ENCODE data around the gene NLRP3. TPM values are rescaled to one million over a fixed set of nuclear protein-coding genes. Genes with fewer than 3 reads are reported as not detected.

The NLRP3 gene
- total RNA-seq, 4 donors from 2014 or later: 0.29 to 0.56 (median 0.47) TPM

GRCh38 chr1:247386217-247386616, 29.8 kb upstream of the NLRP3 start:
- intact Hi-C loops (cut with DNase I; ENCODE audit: low total_unique reads) (no loop called here), in situ Hi-C loops (cut with MboI; ENCODE audit: low sequenced_read_pairs in 4 of 4) (no loop called here)
- no peak overlapping the region for H3K27ac ChIP-seq
- DNase-seq (no peak), ATAC-seq (no peak)
- no peaks in the 10 kb centered on the region for H3K4me1 ChIP-seq
- no peaks in the 10 kb centered on the region for H3K9me3 ChIP-seq
- no peak overlapping the region for H3K4me3 ChIP-seq
- H3K27me3 ChIP-seq: no peaks in the 10 kb centered on the region
- no peaks in the 10 kb centered on the region for H3K36me3 ChIP-seq
- no peak for TF ChIP-seq POLR2A (IDR thresholded peaks at IDR 0.05)
- no peak for TF ChIP-seq CTCF (IDR thresholded peaks at IDR 0.05 in 4 of 5, conservative IDR thresholded peaks at IDR 0.05 in 1 of 5)

DNA sequence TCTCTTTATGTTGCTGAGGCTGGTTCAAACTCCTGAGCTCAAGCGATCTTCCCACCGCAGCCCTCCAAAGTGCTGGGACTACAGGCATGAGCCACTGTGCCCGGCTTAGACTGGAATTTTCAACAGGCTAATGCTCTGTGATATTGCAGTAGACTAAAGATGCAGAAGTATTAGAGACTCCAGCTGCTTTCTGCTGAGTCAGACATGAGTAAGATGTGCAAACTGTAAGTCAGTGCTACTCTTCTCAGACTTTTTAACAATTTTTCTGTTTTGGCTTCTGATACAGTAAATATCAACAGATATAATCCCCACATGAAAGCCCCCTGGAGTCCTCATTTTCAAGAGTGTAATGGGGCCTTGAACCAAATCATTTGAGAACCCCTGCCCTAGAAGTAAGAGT, 29.3 kb upstream of the NLRP3 start:
- Histone ChIP-seq H3K27ac (no peak overlapping the region), H3K9me3 (no peaks in the 10 kb centered on the region), H3K4me1 (no peaks in the 10 kb centered on the region), H3K4me3 (no peak overlapping the region), H3K36me3 (no peaks in the 10 kb centered on the region), H3K27me3 (no peaks in the 10 kb centered on the region)
- in situ Hi-C loops (cut with MboI; ENCODE audit: low sequenced_read_pairs in 4 of 4) (no loop called here), intact Hi-C loops (cut with DNase I; ENCODE audit: low total_unique reads) (no loop called here)
- no peak for TF ChIP-seq CTCF (IDR thresholded peaks at IDR 0.05 in 4 of 5, conservative IDR thresholded peaks at IDR 0.05 in 1 of 5)
- TF ChIP-seq POLR2A (IDR thresholded peaks at IDR 0.05): no peak
- ATAC-seq: no peak
- DNase-seq: no peak

GRCh38 chr1:247387096-247387495, 28.9 kb upstream of the NLRP3 start:
- Histone ChIP-seq H3K36me3 (no peaks in the 10 kb centered on the region), H3K4me1 (no peaks in the 10 kb centered on the region), H3K27me3 (no peaks in the 10 kb centered on the region), H3K4me3 (no peak overlapping the region), H3K9me3 (no peaks in the 10 kb centered on the region), H3K27ac (no peak overlapping the region)
- no peak for ATAC-seq
- in situ Hi-C loops (cut with MboI; ENCODE audit: low sequenced_read_pairs in 4 of 4): no loop called here
- no peak for TF ChIP-seq CTCF (IDR thresholded peaks at IDR 0.05 in 4 of 5, conservative IDR thresholded peaks at IDR 0.05 in 1 of 5)
- no peak for TF ChIP-seq POLR2A (IDR thresholded peaks at IDR 0.05)
- no peak for DNase-seq
- intact Hi-C loops (cut with DNase I; ENCODE audit: low total_unique reads): no loop called here

GRCh38 chr1:247387565-247387964, 28.4 kb upstream of the NLRP3 start:
- intact Hi-C loops (cut with DNase I; ENCODE audit: low total_unique reads): no loop called here
- in situ Hi-C loops (cut with MboI; ENCODE audit: low sequenced_read_pairs in 4 of 4): no loop called here
- Histone ChIP-seq H3K36me3 (no peaks in the 10 kb centered on the region), H3K4me3 (no peak overlapping the region), H3K9me3 (no peaks in the 10 kb centered on the region), H3K27me3 (no peaks in the 10 kb centered on the region), H3K27ac (no peak overlapping the region), H3K4me1 (no peaks in the 10 kb centered on the region)
- DNase-seq (no peak), ATAC-seq (no peak)
- TF ChIP-seq POLR2A (IDR thresholded peaks at IDR 0.05): no peak
- no peak for TF ChIP-seq CTCF (IDR thresholded peaks at IDR 0.05 in 4 of 5, conservative IDR thresholded peaks at IDR 0.05 in 1 of 5)

DNA sequence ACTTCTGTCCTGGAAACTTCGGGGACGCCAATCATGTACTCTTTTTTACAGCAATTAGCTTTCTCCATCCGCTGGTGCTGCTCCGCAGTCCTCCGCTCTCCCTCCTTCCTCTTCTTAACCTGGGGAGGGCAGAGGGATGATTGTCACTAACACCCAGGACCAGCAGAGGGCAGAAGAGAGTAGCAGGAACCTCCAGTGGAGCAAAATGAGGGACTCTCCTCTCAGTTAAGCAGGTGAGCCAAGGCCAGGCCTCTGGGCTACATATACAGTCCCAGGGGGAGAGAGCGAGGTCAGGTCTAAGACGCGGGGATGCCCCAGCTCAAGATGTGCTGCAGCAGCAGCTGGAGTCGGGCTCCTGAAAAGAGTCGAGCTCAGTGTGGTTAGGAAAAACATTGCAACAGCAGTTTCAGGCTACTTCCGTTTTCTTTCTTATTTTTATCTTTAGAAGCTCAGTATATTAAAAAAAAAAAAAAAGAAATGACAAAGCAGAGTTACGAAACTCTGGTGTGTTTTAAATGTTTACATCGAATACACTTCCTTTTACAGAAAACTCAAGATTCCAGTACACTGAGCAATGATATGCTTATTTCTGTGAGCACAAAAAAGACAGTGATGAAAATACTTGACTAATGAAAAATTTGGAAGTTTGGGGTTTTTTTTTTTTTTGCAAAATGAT, 25.7 kb upstream of the NLRP3 start:
- in situ Hi-C loops (cut with MboI; ENCODE audit: low sequenced_read_pairs in 4 of 4) (no loop called here), intact Hi-C loops (cut with DNase I; ENCODE audit: low total_unique reads) (loop anchor here (10.0 kb wide), 1 partner anchor 95 kb away; no protein-coding TSS in a partner anchor)
- TF ChIP-seq CTCF (IDR thresholded peaks at IDR 0.05 in 4 of 5, conservative IDR thresholded peaks at IDR 0.05 in 1 of 5): peak; percentile 20 to 72 (median 50)
- TF ChIP-seq POLR2A (IDR thresholded peaks at IDR 0.05): no peak
- Histone ChIP-seq H3K36me3 (no peaks in the 10 kb centered on the region), H3K4me1 (no peaks in the 10 kb centered on the region), H3K4me3 (peak overlapping the region in 2 of 4 donors; percentile 29 to 34), H3K27me3 (no peaks in the 10 kb centered on the region), H3K27ac (no peak overlapping the region), H3K9me3 (no peaks in the 10 kb centered on the region)
- peak; percentile 80 to 81 for ATAC-seq
- DNase-seq: peak; percentile 26 to 46
